ENCODE data around the gene ATG4C.

Gene ATG4C

DNA sequence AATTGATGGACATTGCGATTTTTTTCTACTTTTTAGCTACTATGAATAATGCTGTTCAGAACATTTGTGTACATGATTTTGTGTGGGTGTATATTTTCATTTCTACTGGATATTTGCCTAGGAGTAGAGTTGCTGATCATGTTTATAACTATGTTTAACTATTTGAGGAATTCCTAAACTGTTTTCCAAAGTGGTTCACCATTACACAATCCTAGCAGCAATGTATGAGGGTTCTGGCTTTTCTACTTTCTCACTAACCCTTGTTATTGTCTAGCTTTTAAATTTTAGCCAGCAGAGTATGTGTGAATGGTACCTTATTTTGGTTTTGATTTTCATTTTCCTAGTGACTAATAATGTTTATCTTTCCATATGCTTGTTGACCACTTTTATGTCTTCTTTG is 86.2 kb downstream of the ATG4C start:
- TF ChIP-seq, protein P1, sequence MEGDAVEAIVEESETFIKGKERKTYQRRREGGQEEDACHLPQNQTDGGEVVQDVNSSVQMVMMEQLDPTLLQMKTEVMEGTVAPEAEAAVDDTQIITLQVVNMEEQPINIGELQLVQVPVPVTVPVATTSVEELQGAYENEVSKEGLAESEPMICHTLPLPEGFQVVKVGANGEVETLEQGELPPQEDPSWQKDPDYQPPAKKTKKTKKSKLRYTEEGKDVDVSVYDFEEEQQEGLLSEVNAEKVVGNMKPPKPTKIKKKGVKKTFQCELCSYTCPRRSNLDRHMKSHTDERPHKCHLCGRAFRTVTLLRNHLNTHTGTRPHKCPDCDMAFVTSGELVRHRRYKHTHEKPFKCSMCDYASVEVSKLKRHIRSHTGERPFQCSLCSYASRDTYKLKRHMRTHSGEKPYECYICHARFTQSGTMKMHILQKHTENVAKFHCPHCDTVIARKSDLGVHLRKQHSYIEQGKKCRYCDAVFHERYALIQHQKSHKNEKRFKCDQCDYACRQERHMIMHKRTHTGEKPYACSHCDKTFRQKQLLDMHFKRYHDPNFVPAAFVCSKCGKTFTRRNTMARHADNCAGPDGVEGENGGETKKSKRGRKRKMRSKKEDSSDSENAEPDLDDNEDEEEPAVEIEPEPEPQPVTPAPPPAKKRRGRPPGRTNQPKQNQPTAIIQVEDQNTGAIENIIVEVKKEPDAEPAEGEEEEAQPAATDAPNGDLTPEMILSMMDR (IDR thresholded peaks at IDR 0.05; ENCODE audit: low read depth, low read length, missing control alignments) = no peak
- no peak for DNase-seq (ENCODE audit: low read depth)

DNA sequence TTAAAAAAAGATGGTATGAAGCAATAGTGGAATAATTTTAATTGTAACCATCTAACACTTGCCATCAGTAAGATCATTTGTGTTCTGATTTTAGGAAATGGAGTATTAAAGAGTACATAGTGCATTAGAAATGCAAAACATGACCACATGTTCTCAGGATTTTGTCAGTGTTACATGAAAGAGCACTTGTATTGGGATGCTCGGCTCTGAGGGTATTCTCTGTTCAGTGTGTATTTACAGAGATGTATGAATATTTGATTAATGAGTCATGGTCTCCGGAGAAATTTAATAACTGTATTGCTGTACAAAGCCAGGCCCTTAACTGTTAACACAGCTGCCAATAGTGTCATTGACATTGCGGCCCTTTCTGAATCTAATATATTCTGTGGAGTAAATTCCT is 91.7 kb downstream of the ATG4C start:
- TF ChIP-seq, protein P1 (IDR thresholded peaks at IDR 0.05; ENCODE audit: low read depth, low read length, missing control alignments) = no peak
- no peak overlapping the region for H3K4me3 ChIP-seq (ENCODE audit: low read depth, low read length)
- DNase-seq (ENCODE audit: low read depth) = no peak

More for the DNA sequence above, 86.2 kb downstream of the ATG4C start:
- H3K4me3 ChIP-seq (ENCODE audit: low read depth, low read length) = no peak overlapping the region

DNA sequence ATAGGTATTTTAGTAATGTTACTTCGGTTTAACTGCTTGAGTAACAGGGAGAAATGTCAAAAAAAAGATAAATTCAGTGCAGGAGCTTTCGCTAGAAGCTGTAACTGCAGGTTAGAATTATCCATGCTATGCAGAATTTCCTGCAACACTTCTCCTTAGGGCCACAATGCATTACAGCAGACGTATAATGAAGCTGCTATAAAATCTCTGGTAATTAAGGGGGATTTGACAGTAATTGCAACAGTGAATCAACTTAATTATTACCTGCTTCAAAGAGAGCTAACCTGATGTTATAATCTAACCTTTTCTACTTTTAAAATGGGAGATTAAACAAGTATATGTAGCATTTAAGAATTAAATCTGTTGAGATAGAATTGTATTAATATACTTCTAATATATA is 92.6 kb downstream of the ATG4C start:
- no peak overlapping the region for H3K4me3 ChIP-seq (ENCODE audit: low read depth, low read length)
- TF ChIP-seq, protein P1 (IDR thresholded peaks at IDR 0.05; ENCODE audit: low read depth, low read length, missing control alignments) = no peak
- DNase-seq (ENCODE audit: low read depth) = no peak

DNA sequence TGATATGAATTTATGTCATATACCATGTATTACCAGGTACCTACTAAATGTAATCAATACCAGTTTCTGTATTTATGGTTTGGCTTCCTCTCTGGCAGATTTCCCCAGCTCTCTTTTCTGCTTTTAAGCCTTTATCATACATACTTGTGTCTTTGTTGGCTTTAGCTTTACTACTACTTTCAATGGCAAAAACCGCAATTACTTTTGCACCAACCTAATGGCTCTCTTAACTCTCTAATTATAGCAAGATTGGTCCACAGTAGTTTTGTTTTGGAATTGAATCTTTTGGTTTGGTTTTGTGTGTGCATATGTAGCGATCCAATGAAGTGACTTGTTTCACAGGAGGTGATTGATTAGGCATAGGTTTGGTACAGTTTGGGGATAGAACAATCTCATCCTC is 93.6 kb downstream of the ATG4C start:
- H3K4me3 ChIP-seq (ENCODE audit: low read depth, low read length) = no peak overlapping the region
- TF ChIP-seq, protein P1 (IDR thresholded peaks at IDR 0.05; ENCODE audit: low read depth, low read length, missing control alignments) = no peak

DNA sequence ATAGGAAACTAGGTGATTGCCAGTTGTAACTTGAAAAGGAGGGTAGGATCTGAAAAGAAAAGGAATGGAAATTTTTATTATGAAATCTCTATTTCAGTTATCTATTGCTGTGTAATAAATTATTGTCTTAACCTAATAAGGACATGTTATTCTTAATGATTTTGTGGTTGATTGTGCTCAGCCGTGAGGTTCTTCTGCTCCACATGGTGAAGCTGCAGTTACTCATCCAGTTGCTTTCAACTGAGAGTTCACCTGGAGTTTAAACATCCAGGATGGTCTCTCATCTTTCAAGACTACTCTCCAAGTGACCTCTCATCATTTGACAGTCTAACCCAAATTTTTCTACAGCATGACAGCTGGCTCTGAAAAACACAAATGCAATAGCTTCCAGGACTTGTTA is 96.0 kb downstream of the ATG4C start:
- TF ChIP-seq, protein P1 (IDR thresholded peaks at IDR 0.05; ENCODE audit: low read depth, low read length, missing control alignments) = no peak
- no peak for DNase-seq (ENCODE audit: low read depth)
- no peak overlapping the region for H3K4me3 ChIP-seq (ENCODE audit: low read depth, low read length)

More for the DNA sequence above, 93.6 kb downstream of the ATG4C start:
- no peak for DNase-seq (ENCODE audit: low read depth)

DNA sequence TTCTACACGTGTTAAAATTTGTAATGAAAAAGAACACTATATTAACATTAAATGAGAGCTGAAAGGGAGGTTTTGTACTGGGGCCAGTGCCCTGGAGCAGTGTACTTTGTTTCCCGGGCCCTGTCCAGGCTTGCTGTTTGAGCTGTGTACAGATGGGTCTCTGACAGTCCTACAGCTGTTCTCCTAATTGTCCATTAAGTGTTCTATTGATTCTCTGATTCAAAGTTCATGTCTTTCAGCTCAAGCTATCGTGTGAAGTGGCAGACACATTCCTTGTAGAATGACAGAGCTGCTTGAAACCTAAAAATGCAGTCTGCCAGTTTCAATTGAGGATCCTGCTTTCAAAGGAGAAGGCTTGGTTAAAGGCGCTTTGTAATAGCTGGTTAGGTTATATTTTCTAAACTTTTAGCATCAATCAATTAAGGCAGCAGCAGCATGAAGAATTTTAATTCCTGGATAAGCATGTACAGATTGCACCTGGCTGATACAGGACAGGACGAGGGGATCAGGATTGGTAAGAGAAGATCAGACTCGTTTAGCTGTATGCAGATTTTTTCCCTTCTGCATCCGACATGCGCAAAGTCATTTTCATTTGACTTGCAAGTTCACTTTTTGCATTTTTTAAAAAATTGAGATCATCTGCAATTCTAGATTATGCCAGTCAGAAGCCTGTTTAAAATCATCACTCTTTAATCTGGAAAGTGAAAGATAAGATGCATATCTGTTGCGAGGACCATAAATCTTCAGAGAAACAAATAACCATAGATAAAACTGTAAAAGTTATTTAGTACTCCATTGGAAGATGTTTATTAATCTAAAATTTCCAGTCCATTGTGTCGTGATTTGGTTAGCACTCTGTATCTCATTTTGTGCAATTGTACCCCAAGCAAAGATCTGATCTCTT is 98.5 kb downstream of the ATG4C start:
- DNase-seq (ENCODE audit: low read depth) = no peak
- no peak overlapping the region for H3K4me3 ChIP-seq (ENCODE audit: low read depth, low read length)
- TF ChIP-seq, protein P1 (IDR thresholded peaks at IDR 0.05; ENCODE audit: low read depth, low read length, missing control alignments) = no peak

All from GM12864 (cell line).